HG03280 (cell line): ENCODE data around the gene TAC4.
"Not testable (repeated sequence)": the region's sequence is repeated elsewhere in the genome, so short reads cannot be mapped to it uniquely, and the experiment has no call there.

ENCODE experiments used
- ATAC-seq: cut with Tn5 transposase; IDR thresholded peaks from one replicate; pipeline ENCODE4 v1.9.1; 2021; ENCODE audit warnings: mild to moderate bottlenecking, moderate library complexity; ENCODE audit not compliant: unreplicated experiment

The TAC4 gene

DNA sequence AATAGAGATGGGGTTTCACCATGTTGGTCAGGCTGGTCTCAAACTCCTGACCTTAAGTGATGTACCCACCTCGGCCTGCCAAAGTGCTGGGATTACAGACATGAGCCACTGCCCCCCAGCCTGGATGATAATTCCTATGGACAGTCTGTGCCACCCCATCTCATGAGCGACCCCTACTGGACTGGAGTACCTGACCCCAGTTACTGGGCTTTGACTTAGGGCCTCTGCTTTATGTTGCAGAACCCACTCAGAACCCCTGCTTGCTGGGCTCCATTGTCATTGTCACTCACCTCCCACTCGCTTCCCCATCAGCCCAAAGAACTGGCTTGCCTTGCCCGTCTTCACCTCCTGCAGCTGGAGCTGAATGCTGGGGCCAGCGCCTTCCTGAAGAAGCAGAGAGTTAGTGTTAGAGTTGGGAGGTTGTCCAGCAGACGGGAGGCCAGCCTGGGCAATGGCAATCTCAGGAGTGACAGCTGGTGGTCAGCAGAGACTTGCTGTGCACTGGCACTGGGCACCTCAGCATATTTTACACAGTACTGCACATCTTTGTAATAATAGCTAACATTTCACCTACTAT lies 4.0 kb downstream of the TAC4 start:
- ATAC-seq = no peak

DNA sequence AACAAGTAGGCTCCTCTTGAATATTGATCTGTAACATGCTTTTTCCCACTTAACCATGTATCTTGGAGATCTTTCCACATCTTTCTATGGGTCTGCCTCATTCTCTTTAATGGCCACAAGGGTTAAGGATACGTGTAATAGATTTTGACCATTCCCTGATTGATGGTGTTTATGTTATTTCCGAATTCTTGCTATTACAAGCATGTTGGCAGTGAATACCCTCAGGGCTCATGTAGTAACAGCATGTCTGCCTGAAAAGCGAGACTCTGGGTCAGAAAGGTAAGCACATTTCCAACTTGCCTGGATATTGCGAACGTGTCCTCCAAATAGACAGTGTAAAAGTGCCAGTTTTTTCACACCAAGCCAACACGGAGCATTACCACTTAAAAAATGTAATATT lies 5.0 kb downstream of the TAC4 start:
- ATAC-seq = no peak

DNA sequence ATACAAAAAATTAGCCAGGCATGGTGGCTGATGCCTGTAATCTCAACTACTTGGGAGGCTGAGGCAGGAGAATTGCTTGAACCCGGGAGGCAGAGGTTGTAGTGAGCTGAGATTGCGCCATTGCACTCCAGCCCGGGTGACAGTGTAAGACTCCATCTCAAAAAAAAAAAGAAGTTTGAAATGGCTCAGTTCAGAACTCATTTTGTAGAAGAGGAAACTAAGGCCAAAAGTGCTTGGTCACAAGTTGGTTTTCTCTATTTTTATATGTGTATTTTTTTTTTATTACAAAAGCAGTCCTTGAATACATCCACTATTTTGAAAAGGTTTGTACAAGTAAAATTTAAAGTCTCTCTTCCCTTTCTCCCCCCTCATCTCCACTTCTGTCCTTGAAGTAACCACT lies 5.5 kb downstream of the TAC4 start:
- ATAC-seq = no peak

DNA sequence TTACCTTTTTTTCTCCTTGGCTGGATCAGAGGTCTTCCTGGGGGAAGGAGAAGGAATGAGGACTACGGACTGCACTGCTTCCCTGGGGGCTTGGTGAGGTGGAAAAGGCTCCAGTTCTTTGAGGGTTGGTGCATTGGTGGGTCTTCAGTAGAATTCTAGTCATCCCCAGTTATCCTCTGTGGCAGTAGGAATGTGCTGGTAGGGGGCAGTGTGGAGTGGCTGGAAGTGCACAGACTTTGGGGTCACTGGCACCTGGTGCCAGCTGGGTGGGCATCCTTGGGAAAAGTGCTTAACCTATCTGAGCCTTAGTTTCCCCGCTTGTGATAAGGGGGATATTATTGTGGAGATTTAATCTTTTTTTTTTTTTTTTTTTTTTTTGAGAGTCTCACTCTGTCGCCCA lies 6.3 kb downstream of the TAC4 start:
- no peak for ATAC-seq

DNA sequence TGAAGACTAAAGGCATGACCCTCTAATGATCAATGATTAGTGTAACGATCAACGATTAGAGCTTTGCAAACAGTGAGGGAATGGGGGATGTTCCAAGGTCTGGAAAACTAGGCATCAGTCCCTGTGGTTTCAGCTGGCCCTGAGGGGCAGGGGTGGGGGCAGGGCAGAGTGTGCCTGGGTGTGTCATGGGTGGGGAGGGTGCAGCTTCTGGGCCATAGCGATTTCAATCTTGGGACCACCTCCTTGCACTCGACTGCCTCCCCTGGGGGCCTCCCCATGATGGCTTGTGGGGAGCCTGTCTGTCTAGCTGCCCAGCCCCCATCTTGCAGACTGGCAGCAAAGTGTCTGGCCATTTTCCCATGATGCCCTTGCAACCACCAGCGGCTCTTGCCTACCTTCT lies 8.4 kb downstream of the TAC4 start:
- no peak for ATAC-seq

DNA sequence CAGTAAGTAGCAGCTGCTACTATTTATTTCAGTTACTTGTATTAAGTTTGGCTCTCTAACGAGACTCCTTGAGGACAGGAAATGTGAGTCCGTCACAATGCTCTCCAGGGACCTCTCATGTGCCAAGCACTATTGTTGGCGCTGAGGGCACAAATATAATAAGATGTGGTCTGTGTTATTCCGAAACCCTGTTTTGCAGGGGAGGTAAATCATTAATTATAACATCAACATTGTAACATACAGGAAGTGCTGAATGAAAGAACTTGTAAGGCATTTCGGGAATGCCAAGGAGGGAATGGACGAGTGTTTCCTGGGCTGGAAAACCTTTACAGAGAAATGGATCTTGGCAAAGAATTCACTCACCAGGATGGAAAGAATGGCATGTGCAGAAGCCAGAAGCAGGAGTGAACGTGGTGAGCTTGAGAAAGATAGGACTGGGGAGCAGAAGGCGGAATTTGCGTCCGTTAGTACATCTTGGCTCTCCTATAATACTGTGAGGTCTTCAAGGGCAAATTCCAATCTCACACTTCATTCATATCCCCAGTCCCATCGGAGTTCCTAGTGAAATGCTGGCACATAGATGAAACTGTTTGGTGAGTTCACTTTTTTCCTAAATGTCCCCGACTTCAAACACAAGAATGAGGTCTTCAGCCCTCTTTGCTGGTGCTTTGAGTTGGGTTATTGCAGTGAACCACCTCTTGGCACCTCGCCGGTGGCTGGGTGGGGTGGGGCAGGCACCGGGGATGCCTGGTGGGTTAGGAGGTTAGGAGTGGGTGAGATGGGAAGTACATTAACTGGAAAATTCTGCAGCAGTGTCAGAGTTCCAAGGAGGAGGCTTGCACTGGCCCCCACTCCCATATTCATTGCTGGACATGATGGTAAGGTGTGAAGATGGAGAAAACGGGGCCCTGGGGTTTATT lies 11.5 kb downstream of the TAC4 start:
- ATAC-seq = no peak

DNA sequence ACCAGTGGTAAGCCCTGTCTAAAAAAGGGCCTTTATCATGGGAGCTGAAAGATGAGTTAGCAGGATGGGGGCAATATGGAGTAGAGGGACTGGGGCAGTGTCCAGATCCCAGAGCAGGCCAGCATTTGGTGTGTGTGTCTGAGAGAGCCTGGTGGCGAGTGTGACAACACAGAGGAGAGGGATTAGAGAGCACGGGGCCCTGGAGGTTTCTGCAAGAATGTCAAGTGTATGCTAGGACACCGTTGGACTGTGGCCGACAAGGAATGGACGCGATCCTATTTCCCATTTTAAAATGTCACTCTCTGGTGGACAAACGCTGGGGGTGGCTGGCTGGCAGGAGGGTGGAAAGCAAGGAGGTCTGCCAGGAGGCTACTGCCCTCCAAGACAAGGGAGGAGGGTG lies 12.4 kb downstream of the TAC4 start:
- no peak for ATAC-seq

DNA sequence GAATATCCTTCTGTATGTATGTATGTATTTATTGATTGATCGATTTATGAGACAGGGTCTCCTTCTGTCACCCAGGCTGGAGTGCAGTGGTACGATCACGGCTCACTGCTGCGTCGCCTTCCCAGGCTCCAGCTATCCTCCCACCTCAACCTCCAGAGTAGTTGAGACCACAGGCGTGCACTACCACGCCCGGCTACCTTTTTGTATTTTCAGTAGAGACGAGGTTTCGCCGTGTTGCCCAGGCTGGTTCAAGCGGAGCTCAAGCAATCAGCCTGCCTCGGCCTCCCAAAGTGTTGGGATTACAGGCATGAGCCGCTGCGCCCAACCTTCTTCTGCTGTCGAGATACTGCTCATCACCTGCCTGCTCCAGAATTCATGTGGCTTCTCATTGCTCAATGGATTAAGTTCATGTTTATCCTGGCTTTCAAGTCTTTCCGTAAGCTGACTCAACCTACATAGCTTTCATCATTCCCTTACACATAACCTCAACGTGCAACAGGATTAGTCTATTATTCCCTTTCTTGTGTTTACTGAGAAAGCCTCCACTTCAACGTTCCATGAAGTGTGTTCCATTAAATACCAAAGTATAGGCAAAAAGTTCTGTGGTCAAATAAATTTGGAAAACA lies 13.6 kb downstream of the TAC4 start:
- ATAC-seq = no peak

DNA sequence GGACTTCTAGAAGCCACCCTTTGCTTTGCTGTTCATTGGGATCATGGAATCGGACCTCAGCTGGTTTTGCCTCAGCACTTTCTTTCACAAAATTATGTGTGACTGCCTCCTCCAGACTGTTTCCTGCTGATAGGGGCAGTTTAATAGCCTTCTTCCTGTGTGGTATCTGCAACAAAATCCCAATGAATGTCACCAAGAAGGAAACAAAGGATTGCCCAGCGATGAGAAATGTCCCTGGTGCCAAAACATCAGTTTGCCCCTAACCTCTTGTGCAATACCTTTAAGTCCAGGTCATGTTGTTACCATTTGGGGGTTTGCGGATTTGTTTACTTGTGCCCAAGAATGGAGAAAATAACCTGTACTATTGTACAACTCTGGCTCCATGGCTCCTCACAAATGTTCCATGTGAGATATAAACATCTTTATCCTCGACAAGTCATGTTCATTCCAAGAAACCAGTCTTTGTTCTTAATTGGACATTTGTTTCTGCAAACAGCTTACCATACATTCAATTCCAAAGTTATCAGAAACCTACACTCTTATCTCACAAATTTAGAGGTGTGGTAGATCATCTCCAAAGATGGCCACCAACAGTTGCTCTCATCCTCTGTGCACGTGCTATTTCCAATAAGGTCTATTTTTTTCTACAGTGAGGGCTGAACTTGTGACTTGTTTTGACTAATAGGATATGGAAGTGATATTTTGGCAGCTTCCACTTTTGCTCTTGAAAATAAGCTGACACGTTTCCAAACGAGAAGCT lies 14.8 kb downstream of the TAC4 start:
- no peak for ATAC-seq

DNA sequence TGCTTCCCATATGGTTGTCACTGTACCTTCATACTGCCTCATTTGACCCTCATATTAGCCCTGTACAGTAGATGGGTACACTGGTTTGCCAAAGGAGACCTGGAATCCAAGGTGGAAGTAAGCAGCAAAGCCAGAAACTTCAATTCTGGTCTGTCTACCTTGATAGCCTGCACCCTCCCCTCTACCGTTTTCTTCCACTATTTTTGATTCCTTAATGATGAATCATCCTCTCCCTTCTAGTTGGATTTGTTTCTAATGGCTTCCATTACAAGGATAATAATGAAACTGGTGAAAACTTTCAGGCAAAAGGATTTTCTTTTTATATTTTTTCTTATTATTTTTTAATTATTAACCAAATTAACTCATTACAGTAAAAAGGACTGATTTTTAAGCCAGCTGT lies 17.3 kb downstream of the TAC4 start:
- ATAC-seq = no peak

DNA sequence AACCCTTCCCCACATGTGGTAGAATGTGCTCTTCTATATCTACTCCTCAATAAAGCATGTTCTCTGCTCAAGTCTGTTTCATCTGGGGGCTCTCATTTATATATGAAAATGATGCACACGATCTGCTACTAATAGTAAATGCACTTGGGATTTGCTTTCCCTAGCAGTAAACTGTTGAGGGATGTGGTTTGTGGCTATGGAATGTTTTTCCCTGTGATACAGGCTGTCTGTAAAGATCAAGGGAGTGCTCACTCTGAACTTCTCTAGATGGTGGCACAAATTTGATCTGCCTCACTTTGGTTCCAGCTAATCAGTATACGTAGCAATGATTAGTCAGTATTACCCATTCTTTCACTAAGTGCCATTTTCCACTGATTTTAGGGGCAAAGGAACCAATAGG lies 18.8 kb downstream of the TAC4 start:
- no peak for ATAC-seq

DNA sequence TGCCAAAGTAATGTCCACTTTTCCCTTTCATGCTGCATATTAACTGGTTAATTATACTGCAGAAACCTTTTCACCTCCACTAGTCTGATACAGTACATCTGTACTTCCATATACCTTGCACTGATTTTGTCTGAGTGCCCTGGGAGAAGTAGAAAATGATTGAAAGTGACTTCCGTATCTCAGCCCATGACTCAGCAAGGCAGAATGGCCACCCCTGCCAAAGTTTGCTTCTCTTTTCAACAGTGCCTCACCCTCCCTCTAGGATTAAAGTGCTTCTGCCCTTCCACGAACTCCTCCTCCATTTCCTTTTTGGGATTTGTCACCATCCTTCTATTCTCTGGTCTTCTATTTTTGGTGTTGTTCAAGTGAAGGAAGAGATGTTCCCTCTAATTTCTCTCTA lies 19.5 kb downstream of the TAC4 start:
- ATAC-seq = not testable (repeated sequence)

DNA sequence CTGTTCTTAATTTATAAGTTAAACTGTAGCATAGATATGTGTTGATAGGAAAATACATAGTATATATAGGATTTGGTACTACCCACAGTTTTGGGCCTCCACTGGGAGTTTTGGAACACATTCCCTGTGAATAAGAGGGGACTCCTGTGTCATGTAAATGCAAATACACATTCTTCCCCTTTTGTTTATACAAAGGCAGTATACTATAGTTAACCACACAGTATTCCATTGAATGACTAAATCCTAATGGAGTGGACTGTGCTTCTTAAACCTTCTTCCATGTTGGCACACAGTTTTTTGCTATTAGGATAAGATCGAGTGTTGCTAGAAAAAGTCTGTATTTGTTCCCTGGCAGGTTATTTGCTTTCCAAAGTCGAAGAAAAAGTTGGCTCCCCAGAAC lies 22.2 kb downstream of the TAC4 start:
- no peak for ATAC-seq

DNA sequence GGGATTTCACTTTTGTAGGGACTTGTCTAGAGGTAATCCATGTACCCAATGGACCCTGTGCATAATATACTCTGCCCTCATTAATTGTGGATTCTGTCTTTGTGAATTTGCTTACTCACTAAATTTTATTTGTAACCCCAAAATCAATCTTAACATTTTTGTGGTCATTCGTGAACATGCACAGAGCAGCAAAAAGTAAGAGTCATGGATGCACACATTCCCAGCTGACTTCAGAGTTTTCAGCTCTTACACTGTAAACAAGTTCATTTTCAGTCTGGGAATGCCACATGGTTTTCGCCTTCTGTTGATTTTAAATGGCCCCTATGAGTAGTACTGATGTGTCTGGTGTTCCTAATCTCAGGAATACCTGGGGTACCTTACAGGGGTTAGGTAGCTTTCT lies 24.3 kb downstream of the TAC4 start:
- ATAC-seq = no peak

DNA sequence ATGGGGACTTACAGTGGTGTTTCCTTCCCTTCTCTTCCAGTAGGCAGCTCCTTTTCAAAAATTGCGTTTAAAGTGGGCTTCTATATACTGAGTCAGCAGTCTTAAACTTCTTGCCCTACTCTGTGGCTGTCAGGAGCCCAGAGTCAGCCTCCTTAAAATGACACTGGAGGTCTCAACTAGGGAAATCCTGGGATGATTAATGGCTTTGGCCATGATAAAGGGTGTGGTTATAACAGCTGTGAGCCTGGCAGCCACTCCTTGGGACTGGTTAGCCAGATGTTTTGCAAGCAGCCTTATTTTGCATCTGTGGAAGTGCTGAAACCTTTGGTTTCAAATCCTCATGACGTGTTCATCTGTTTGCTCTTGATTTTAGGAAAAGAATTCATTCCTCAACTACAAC lies 25.0 kb downstream of the TAC4 start:
- ATAC-seq = no peak

DNA sequence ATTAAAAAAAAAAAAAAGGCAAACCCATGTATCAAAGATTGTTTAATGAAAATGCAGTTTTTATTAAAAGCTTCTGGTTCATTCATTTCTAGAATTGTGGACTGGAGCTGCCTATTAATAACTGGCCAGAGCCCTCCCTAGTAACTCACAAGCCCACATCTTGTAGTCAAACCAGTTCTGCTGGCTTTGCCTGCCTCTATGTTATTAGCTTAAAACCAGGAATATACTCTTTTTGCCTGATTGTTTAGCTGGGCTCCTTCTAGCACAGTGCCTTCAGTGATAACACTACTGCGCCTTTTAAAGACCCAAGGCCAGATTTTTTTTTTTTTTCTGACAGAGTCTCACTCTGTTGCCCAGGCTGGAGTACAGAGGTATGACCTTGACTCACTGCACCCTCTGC lies 26.0 kb downstream of the TAC4 start:
- ATAC-seq = no peak

DNA sequence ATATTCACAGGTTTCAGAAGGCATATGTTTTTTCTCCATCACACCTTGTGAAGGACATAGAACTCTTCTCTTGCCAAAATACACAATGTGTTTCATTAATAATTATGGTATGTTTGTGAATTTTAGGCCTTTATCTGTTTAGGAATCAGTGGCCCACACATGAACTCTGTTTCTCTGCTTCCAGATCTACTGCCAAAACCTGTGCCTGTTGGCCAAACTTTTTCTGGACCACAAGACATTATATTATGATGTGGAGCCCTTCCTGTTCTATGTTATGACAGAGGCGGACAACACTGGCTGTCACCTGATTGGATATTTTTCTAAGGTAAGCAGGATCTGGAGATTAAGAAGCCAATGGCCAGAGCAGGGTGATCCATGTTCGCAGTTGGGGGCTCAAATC lies 26.4 kb downstream of the TAC4 start:
- no peak for ATAC-seq

DNA sequence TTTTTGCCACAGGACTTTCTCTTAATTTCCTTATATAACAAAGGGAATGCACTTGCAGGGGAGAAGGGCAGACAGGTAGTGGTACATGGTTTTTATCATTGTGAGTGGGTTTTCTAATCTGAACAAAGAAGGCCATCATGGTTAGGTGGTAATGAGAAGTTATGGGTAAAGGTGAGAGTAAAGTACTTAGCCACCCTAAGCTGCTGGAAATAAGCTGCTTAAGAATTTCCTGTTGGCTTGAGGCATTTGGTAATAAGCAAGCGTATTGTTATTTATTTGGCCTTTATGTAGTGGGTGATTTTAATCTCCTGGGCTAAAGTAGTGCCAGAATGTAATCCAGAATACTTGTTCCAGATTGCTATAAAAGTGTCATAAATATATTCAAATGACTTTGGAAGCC lies 27.1 kb downstream of the TAC4 start:
- ATAC-seq = no peak

DNA sequence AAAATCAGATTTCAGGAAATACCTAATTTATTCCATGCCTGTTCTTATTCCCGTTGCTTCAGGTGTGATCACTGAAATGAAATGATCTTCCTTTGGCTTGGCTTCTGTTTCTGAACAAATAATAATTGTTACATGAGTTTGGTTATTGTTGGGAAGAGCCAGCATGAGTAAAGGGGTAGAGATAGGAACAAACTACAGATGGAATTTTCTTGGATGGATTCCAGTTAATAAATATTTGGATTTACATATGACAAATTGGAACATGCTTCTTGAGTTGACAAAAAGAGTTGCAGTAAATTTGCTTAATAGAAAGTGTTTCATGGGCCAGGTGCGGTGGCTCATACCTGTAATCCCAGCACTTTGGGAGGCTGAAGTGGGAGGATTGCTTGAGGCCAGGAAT lies 28.2 kb downstream of the TAC4 start:
- no peak for ATAC-seq

DNA sequence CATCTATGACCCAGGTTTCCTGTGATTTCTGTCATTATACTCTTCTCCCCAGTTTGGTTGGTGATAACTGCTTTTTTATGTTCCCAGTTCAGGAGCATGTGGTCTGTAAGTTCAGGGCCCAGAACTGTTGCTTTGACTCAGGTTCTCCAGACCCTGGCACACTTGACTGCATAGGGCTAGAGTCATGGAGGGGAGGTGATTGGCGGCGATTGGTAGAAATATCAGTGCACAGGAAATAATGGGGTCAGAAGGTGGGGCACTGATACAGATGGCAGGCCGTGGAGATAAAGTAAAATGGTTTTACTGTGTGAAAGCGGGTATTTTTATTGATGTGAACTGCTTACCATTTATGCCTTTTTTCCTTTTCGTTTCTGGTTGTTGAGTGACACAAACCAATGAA lies 28.7 kb downstream of the TAC4 start:
- ATAC-seq = no peak

DNA sequence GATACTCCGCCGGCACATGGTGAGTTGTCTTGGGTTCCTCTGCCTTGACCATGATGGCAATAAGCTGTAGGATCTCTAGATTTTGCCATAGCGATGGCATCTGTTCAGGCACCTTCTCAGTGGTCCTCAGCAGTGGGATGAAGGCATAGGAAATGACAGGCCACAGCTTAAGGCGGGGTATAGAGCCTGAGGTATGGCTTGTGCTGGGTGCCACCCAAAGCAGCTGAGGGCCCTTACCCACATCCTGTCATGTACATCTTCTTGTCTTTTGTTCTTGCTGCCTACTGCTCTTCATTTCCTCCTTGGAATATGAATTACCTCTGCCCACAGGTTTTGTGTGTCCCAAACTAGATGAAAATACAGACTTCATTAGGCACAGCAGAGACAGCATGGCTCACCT lies 29.9 kb downstream of the TAC4 start:
- ATAC-seq = no peak
